GM21360 (cell line): ENCODE measurements around the gene TRANK1.

ENCODE experiments used
- ATAC-seq: cut with Tn5 transposase; IDR thresholded peaks from one replicate; pipeline ENCODE4 v1.9.1; 2021; ENCODE audit warnings: mild to moderate bottlenecking, moderate library complexity; ENCODE audit not compliant: unreplicated experiment

The TRANK1 gene

GRCh38 chr3:36859494-36859893, 85.4 kb downstream of the TRANK1 start:
- ATAC-seq: no peak

- no peak for ATAC-seq
Measured at GRCh38 chr3:36852071-36852470, 92.8 kb downstream of the TRANK1 start.

GRCh38 chr3:36850743-36851142, 94.1 kb downstream of the TRANK1 start:
- ATAC-seq: no peak

GRCh38 chr3:36846406-36846805, 98.4 kb downstream of the TRANK1 start:
- ATAC-seq: no peak

- no peak for ATAC-seq
Measured at GRCh38 chr3:36843065-36844051, 101.5 kb downstream of the TRANK1 start.

- no peak for ATAC-seq
Measured at GRCh38 chr3:36842275-36842674, 102.6 kb downstream of the TRANK1 start.

- no peak for ATAC-seq
Measured at GRCh38 chr3:36840453-36840921, 104.4 kb downstream of the TRANK1 start.

- ATAC-seq: no peak
Measured at GRCh38 chr3:36837089-36837488, 107.8 kb downstream of the TRANK1 start.

GRCh38 chr3:36833160-36833814, 111.6 kb downstream of the TRANK1 start:
- no peak for ATAC-seq

GRCh38 chr3:36832406-36832805, 112.4 kb downstream of the TRANK1 start:
- ATAC-seq: no peak

GRCh38 chr3:36827133-36827532, 117.7 kb downstream of the TRANK1 start:
- no peak for ATAC-seq

GRCh38 chr3:36826240-36826639, 118.6 kb downstream of the TRANK1 start:
- ATAC-seq: no peak

GRCh38 chr3:36824443-36824842, 120.4 kb downstream of the TRANK1 start:
- no peak for ATAC-seq

GRCh38 chr3:36823806-36824205, 121.0 kb downstream of the TRANK1 start:
- no peak for ATAC-seq

GRCh38 chr3:36820083-36820482, 124.8 kb downstream of the TRANK1 start:
- ATAC-seq: no peak

GRCh38 chr3:36817806-36818533, 126.9 kb downstream of the TRANK1 start:
- no peak for ATAC-seq

- no peak for ATAC-seq
Measured at GRCh38 chr3:36815375-36815774, 129.5 kb downstream of the TRANK1 start.

- ATAC-seq: no peak
Measured at GRCh38 chr3:36814776-36815175, 130.1 kb downstream of the TRANK1 start.

- no peak for ATAC-seq
Measured at GRCh38 chr3:36814066-36814717, 130.7 kb downstream of the TRANK1 start.

- no peak for ATAC-seq
Measured at GRCh38 chr3:36813305-36813704, 131.5 kb downstream of the TRANK1 start.

GRCh38 chr3:36812240-36812639, 132.6 kb downstream of the TRANK1 start:
- ATAC-seq: no peak
